Measurements from ENCODE around the gene ARL8A. TPM values are rescaled to one million over a fixed set of nuclear protein-coding genes. Genes with fewer than 3 reads are reported as not detected.

The ARL8A gene
- total and polyA plus RNA-seq, 2 donors (not counting 1 experiment from before 2014, with no cell fraction given): 18.7 to 35.8 TPM

- Histone ChIP-seq H4K20me1 (ENCODE audit: control insufficient read depth, extremely low read depth, insufficient read depth, low read length) (no peaks in the 10 kb centered on the region), H3K36me3 (ENCODE audit: control insufficient read depth, insufficient read depth, low read length) (no peaks in the 10 kb centered on the region), H3K4me2 (ENCODE audit: extremely low read depth, insufficient read depth, low read length) (no peak overlapping the region), H3K27ac (ENCODE audit: insufficient read depth, low read length) (no peak overlapping the region), H3K27me3 (ENCODE audit: control insufficient read depth, insufficient read depth, low read length) (peaks cover 9% of the 10 kb centered on the region), H3K4me1 (ENCODE audit: control insufficient read depth, extremely low read depth, insufficient read depth, low read length) (peaks cover 5% of the 10 kb centered on the region), H2AFZ (ENCODE audit: low read length) (no peak overlapping the region), H3K79me2 (ENCODE audit: control insufficient read depth, insufficient read depth, low read length) (no peaks in the 10 kb centered on the region), H3K9me3 (ENCODE audit: control insufficient read depth, insufficient read depth, low read depth, low read length) (no peaks in the 10 kb centered on the region), H3K9ac (ENCODE audit: insufficient read depth, low read length) (no peak overlapping the region), H3K4me3 (replicated peaks in 1 of 4; ENCODE audit: control extremely low read depth in 1 of 4, insufficient read depth in 1 of 4, low read depth in 3 of 4, low read length in 4 of 4) (no peak overlapping the region)
- TF ChIP-seq CTCF (conservative IDR thresholded peaks at IDR 0.05 in 1 of 2, IDR thresholded peaks at IDR 0.05 in 1 of 2; ENCODE audit: low read depth in 1 of 2, low read length in 2 of 2) (no peak), EZH2 (IDR thresholded peaks at IDR 0.05; ENCODE audit: low read length, missing control alignments) (no peak)
- no peak for DNase-seq (ENCODE audit: low read depth in 2 of 2)
These were observed 26.6 kb downstream of the ARL8A start for GRCh38 chr1:202117898-202118371.

GRCh38 chr1:202116287-202116686 is 28.2 kb downstream of the ARL8A start:
- Histone ChIP-seq H3K27me3 (ENCODE audit: control insufficient read depth, insufficient read depth, low read length) (peaks cover 9% of the 10 kb centered on the region), H3K4me1 (ENCODE audit: control insufficient read depth, extremely low read depth, insufficient read depth, low read length) (peaks cover 6% of the 10 kb centered on the region), H3K79me2 (ENCODE audit: control insufficient read depth, insufficient read depth, low read length) (no peaks in the 10 kb centered on the region), H3K4me3 (replicated peaks in 1 of 4; ENCODE audit: control extremely low read depth in 1 of 4, insufficient read depth in 1 of 4, low read depth in 3 of 4, low read length in 4 of 4) (no peak overlapping the region), H3K9ac (ENCODE audit: insufficient read depth, low read length) (no peak overlapping the region), H4K20me1 (ENCODE audit: control insufficient read depth, extremely low read depth, insufficient read depth, low read length) (no peaks in the 10 kb centered on the region), H3K27ac (ENCODE audit: insufficient read depth, low read length) (no peak overlapping the region), H3K4me2 (ENCODE audit: extremely low read depth, insufficient read depth, low read length) (no peak overlapping the region), H3K9me3 (ENCODE audit: control insufficient read depth, insufficient read depth, low read depth, low read length) (no peaks in the 10 kb centered on the region), H3K36me3 (ENCODE audit: control insufficient read depth, insufficient read depth, low read length) (no peaks in the 10 kb centered on the region), H2AFZ (ENCODE audit: low read length) (no peak overlapping the region)
- no peak for DNase-seq (ENCODE audit: low read depth in 2 of 2)
- TF ChIP-seq CTCF (conservative IDR thresholded peaks at IDR 0.05 in 1 of 2, IDR thresholded peaks at IDR 0.05 in 1 of 2; ENCODE audit: low read depth in 1 of 2, low read length in 2 of 2): no peak
- TF ChIP-seq EZH2 (IDR thresholded peaks at IDR 0.05; ENCODE audit: low read length, missing control alignments): no peak

GRCh38 chr1:202113690-202114300 is 30.7 kb downstream of the ARL8A start:
- H4K20me1 ChIP-seq (ENCODE audit: control insufficient read depth, extremely low read depth, insufficient read depth, low read length): no peaks in the 10 kb centered on the region
- no peak overlapping the region for H3K27ac ChIP-seq (ENCODE audit: insufficient read depth, low read length)
- no peak for DNase-seq (ENCODE audit: low read depth in 2 of 2)
- H3K9ac ChIP-seq (ENCODE audit: insufficient read depth, low read length): no peak overlapping the region
- TF ChIP-seq EZH2 (IDR thresholded peaks at IDR 0.05; ENCODE audit: low read length, missing control alignments) (no peak), CTCF (conservative IDR thresholded peaks at IDR 0.05 in 1 of 2, IDR thresholded peaks at IDR 0.05 in 1 of 2; ENCODE audit: low read depth in 1 of 2, low read length in 2 of 2) (no peak)
- peaks cover 6% of the 10 kb centered on the region for H3K4me1 ChIP-seq (ENCODE audit: control insufficient read depth, extremely low read depth, insufficient read depth, low read length)
- peaks cover 11% of the 10 kb centered on the region for H3K27me3 ChIP-seq (ENCODE audit: control insufficient read depth, insufficient read depth, low read length)
- no peak overlapping the region for H3K4me3 ChIP-seq (replicated peaks in 1 of 4; ENCODE audit: control extremely low read depth in 1 of 4, insufficient read depth in 1 of 4, low read depth in 3 of 4, low read length in 4 of 4)
- no peak overlapping the region for H2AFZ ChIP-seq (ENCODE audit: low read length)
- H3K36me3 ChIP-seq (ENCODE audit: control insufficient read depth, insufficient read depth, low read length): no peaks in the 10 kb centered on the region
- no peaks in the 10 kb centered on the region for H3K79me2 ChIP-seq (ENCODE audit: control insufficient read depth, insufficient read depth, low read length)
- H3K9me3 ChIP-seq (ENCODE audit: control insufficient read depth, insufficient read depth, low read depth, low read length): no peaks in the 10 kb centered on the region
- H3K4me2 ChIP-seq (ENCODE audit: extremely low read depth, insufficient read depth, low read length): no peak overlapping the region

All from fibroblast of lung (primary cell).